Neuronal stem cell (in vitro differentiated cells): ENCODE data around the gene CBX3.

Source experiments
- DNase-seq: peaks from one replicate; pipeline ENCODE4 v3.0.0-alpha.2; 2013; ENCODE audit warnings: low spot score
- H2AFZ ChIP-seq: one replicate; pipeline ENCODE4 v1.6.1; 2013; ENCODE audit warnings: mild to moderate bottlenecking, low read length, inconsistent platforms
- H2AK5ac ChIP-seq: 2 replicates; pipeline ENCODE4 v1.6.1; 2013; ENCODE audit warnings: low read depth, mild to moderate bottlenecking, inconsistent platforms, low read length, moderate library complexity, mixed read lengths
- H2BK120ac ChIP-seq: 2 replicates; pipeline ENCODE4 v1.6.1; 2013; ENCODE audit warnings: low read depth, mild to moderate bottlenecking, inconsistent platforms, low read length, moderate library complexity, mixed read lengths
- H2BK12ac ChIP-seq: one replicate; pipeline ENCODE4 v1.6.1; 2013; ENCODE audit warnings: low read length, inconsistent platforms
- H2BK15ac ChIP-seq: 2 replicates; pipeline ENCODE4 v1.6.1; 2013; ENCODE audit warnings: mild to moderate bottlenecking, low read length, inconsistent platforms, mixed read lengths
- H2BK5ac ChIP-seq: one replicate; pipeline ENCODE4 v1.6.1; 2013; ENCODE audit warnings: inconsistent platforms, mild to moderate bottlenecking, low read length, moderate library complexity
- H3K14ac ChIP-seq: one replicate; pipeline ENCODE4 v1.6.1; 2013; ENCODE audit warnings: low read length, inconsistent platforms
- H3K18ac ChIP-seq: 2 replicates; pipeline ENCODE4 v1.6.1; 2013; ENCODE audit warnings: low read length, inconsistent platforms
- H3K23ac ChIP-seq: 2 replicates; pipeline ENCODE4 v1.6.1; 2013; ENCODE audit warnings: low read depth, mild to moderate bottlenecking, mixed read lengths, low read length, inconsistent platforms; ENCODE audit not compliant: poor library complexity
- H3K27ac ChIP-seq: replicated peaks from 3 replicates; pipeline ENCODE4 v1.5.1; 2013; ENCODE audit warnings: low read length, inconsistent platforms
- H3K27me3 ChIP-seq, 3 experiments: 2 replicates each; pipeline ENCODE4 v1.6.1; 2013; ENCODE audit warnings: low read length in 3 of 3, mild to moderate bottlenecking in 2 of 3, inconsistent platforms in 1 of 3, low read depth in 1 of 3, mixed read lengths in 1 of 3, moderate library complexity in 1 of 3; ENCODE audit not compliant: control insufficient read depth in 3 of 3, insufficient read depth in 3 of 3
- H3K36me3 ChIP-seq, 2 donors: replicated peaks in 1 of 2; 2 replicates each; pipeline ENCODE4 v1.6.1; 2013; ENCODE audit warnings: low read length in 2 of 2; ENCODE audit not compliant: control insufficient read depth in 2 of 2, insufficient read depth in 2 of 2
- H3K4ac ChIP-seq: 2 replicates; pipeline ENCODE4 v1.6.1; 2013; ENCODE audit warnings: inconsistent platforms, mild to moderate bottlenecking, low read length, moderate library complexity
- H3K4me1 ChIP-seq, 2 donors: 1 replicate in 1 of 2; 2 replicates in 1 of 2; pipeline ENCODE4 v1.6.1; 2013; ENCODE audit warnings: low read length in 2 of 2, low read depth in 1 of 2; ENCODE audit not compliant: control insufficient read depth in 2 of 2, insufficient read depth in 1 of 2
- H3K4me2 ChIP-seq: one replicate; pipeline ENCODE4 v1.6.1; 2013; ENCODE audit warnings: mild to moderate bottlenecking, low read length, inconsistent platforms; ENCODE audit not compliant: insufficient read depth, poor library complexity, severe bottlenecking
- H3K4me3 ChIP-seq, 2 donors: 2 replicates each; pipeline ENCODE4 v1.5.1; 2013; ENCODE audit warnings: low read length in 2 of 2, mild to moderate bottlenecking in 2 of 2, inconsistent platforms in 1 of 2, moderate library complexity in 1 of 2
- H3K79me1 ChIP-seq: one replicate; pipeline ENCODE4 v1.6.1; 2013; ENCODE audit warnings: low read depth, mild to moderate bottlenecking, inconsistent platforms, low read length, moderate library complexity
- H3K9ac ChIP-seq: one replicate; pipeline ENCODE4 v1.6.1; 2013; ENCODE audit warnings: mild to moderate bottlenecking, low read depth, low read length, inconsistent platforms; ENCODE audit not compliant: poor library complexity
- H3K9me3 ChIP-seq, 2 donors: replicated peaks in 1 of 2; 2 replicates each; pipeline versions ENCODE3 to v1.6.1; 2013; ENCODE audit warnings: low read length in 2 of 2, mild to moderate bottlenecking in 2 of 2, inconsistent platforms in 1 of 2, low read depth in 1 of 2, mixed read lengths in 1 of 2, moderate library complexity in 1 of 2; ENCODE audit not compliant: control insufficient read depth in 2 of 2, insufficient read depth in 1 of 2
- H4K8ac ChIP-seq: one replicate; pipeline ENCODE4 v1.6.1; 2013; ENCODE audit warnings: low read depth, mild to moderate bottlenecking, inconsistent platforms, low read length, moderate library complexity
- H4K91ac ChIP-seq: one replicate; pipeline ENCODE4 v1.6.1; 2013; ENCODE audit warnings: low read length, low read depth, mild to moderate bottlenecking, inconsistent platforms; ENCODE audit not compliant: poor library complexity
- WGBS, 2 donors: extraction: QIAGEN DNeasy Blood & Tissue Kit; methylation state at CpG; one replicate each; pipeline ENCODE4 v1.1.7; 2013; ENCODE audit warnings: missing lambda C conversion rate in 2 of 2, mixed read lengths in 1 of 2; ENCODE audit not compliant: insufficient read length in 2 of 2, insufficient replicate concordance in 1 of 2; ENCODE audit errors: extremely low coverage in 2 of 2; 5-methylcytosine and 5-hydroxymethylcytosine counted together

Gene CBX3

GRCh38 chr7:26208040-26208439 is 6.5 kb downstream of the CBX3 start:
- Histone ChIP-seq H3K4me3 (no peak overlapping the region), H4K8ac (no peak overlapping the region), H3K27me3 (no peaks in the 10 kb centered on the region), H4K91ac (no peak overlapping the region), H3K14ac (no peak overlapping the region), H3K4me1 (peaks cover 0 to 3% of the 10 kb centered on the region in 2 donors), H3K27ac (no peak overlapping the region), H3K18ac (no peak overlapping the region), H2AFZ (no peak overlapping the region), H3K9me3 (peaks cover 0 to 3% of the 10 kb centered on the region in 2 donors), H3K23ac (no peak overlapping the region), H3K4me2 (no peak overlapping the region), H2BK120ac (no peak overlapping the region), H2BK15ac (no peak overlapping the region), H2BK5ac (no peak overlapping the region), H3K36me3 (peaks cover 16 to 100% of the 10 kb centered on the region in 2 donors), H2BK12ac (no peak overlapping the region), H3K9ac (no peak overlapping the region), H2AK5ac (no peak overlapping the region), H3K79me1 (peaks cover 4% of the 10 kb centered on the region), H3K4ac (no peak overlapping the region)
- DNase-seq, result no peak
- no CpG with 5 or more reads among the region's 5 CpGs for WGBS, 2 donors

- no CpG with 5 or more reads among the region's 2 CpGs for WGBS, 2 donors
- Histone ChIP-seq H3K4ac (no peak overlapping the region), H2BK5ac (no peak overlapping the region), H4K8ac (no peak overlapping the region), H2AFZ (no peak overlapping the region), H3K9ac (no peak overlapping the region), H3K18ac (no peak overlapping the region), H3K14ac (no peak overlapping the region), H4K91ac (no peak overlapping the region), H3K27ac (no peak overlapping the region), H3K36me3 (peaks cover 8 to 58% of the 10 kb centered on the region in 2 donors), H3K4me1 (no peaks in the 10 kb centered on the region), H2AK5ac (no peak overlapping the region), H3K79me1 (peaks cover 3% of the 10 kb centered on the region), H3K9me3 (peaks cover 0 to 3% of the 10 kb centered on the region in 2 donors), H2BK15ac (no peak overlapping the region), H3K4me2 (no peak overlapping the region), H3K4me3 (no peak overlapping the region), H2BK12ac (no peak overlapping the region), H3K27me3 (no peaks in the 10 kb centered on the region), H2BK120ac (no peak overlapping the region), H3K23ac (no peak overlapping the region)
- no peak for DNase-seq
Observed at GRCh38 chr7:26212921-26213718, 11.6 kb downstream of the CBX3 start.

GRCh38 chr7:26213807-26214515 is 12.4 kb downstream of the CBX3 start:
- Histone ChIP-seq H3K18ac (no peak overlapping the region), H3K27me3 (no peaks in the 10 kb centered on the region), H4K91ac (no peak overlapping the region), H3K27ac (no peak overlapping the region), H3K9ac (no peak overlapping the region), H3K36me3 (peaks cover 8 to 49% of the 10 kb centered on the region in 2 donors), H2BK15ac (no peak overlapping the region), H3K4me2 (no peak overlapping the region), H3K14ac (no peak overlapping the region), H2BK12ac (no peak overlapping the region), H2AFZ (no peak overlapping the region), H2BK120ac (no peak overlapping the region), H4K8ac (no peak overlapping the region), H3K9me3 (peaks cover 0 to 3% of the 10 kb centered on the region in 2 donors), H3K4me3 (no peak overlapping the region), H3K4ac (no peak overlapping the region), H3K79me1 (peaks cover 3% of the 10 kb centered on the region), H3K4me1 (no peaks in the 10 kb centered on the region), H3K23ac (no peak overlapping the region), H2AK5ac (no peak overlapping the region), H2BK5ac (no peak overlapping the region)
- WGBS, 2 donors, result no CpG with 5 or more reads among the region's 5 CpGs
- no peak for DNase-seq

- H3K79me1 ChIP-seq, result peaks cover 1% of the 10 kb centered on the region
- no peak overlapping the region for H3K23ac ChIP-seq
- H3K14ac ChIP-seq, result no peak overlapping the region
- H2BK5ac ChIP-seq, result no peak overlapping the region
- no CpG with 5 or more reads among the region's 2 CpGs for WGBS, 2 donors
- H3K27ac ChIP-seq, result no peak overlapping the region
- no peak for DNase-seq
- H3K4me2 ChIP-seq, result no peak overlapping the region
- no peak overlapping the region for H2BK12ac ChIP-seq
- no peak overlapping the region for H2BK15ac ChIP-seq
- H3K36me3 ChIP-seq, result peaks cover 2 to 29% of the 10 kb centered on the region in 2 donors
- H3K18ac ChIP-seq, result no peak overlapping the region
- no peak overlapping the region for H4K91ac ChIP-seq
- no peak overlapping the region for H4K8ac ChIP-seq
- H2BK120ac ChIP-seq, result no peak overlapping the region
- no peak overlapping the region for H3K9ac ChIP-seq
- H3K4me3 ChIP-seq, result no peak overlapping the region
- H3K27me3 ChIP-seq, result no peaks in the 10 kb centered on the region
- H3K9me3 ChIP-seq, result no peaks in the 10 kb centered on the region
- no peaks in the 10 kb centered on the region for H3K4me1 ChIP-seq
- no peak overlapping the region for H2AK5ac ChIP-seq
- no peak overlapping the region for H2AFZ ChIP-seq
- H3K4ac ChIP-seq, result no peak overlapping the region
Observed at GRCh38 chr7:26216049-26216448, 14.5 kb downstream of the CBX3 start.
